IgD-negative memory B cell (primary cell): ENCODE measurements around the gene KIDINS220. TPM values are rescaled to one million over a fixed set of nuclear protein-coding genes. Genes with fewer than 3 reads are reported as not detected.

Experiments used
- H3K27ac Mint-ChIP-seq, 3 donors: one replicate each; pipeline ENCODE4 v1.8.0; 2020 to 2022; ENCODE audit warnings: mild to moderate bottlenecking in 3 of 3, mixed read lengths in 3 of 3, moderate library complexity in 1 of 3
- H3K27me3 Mint-ChIP-seq: one replicate; pipeline ENCODE4 v1.8.0; 2021; ENCODE audit warnings: mixed read lengths
- H3K36me3 Mint-ChIP-seq: one replicate; pipeline ENCODE4 v1.8.0; 2020; ENCODE audit warnings: mild to moderate bottlenecking, mixed read lengths
- H3K4me1 Mint-ChIP-seq, 3 donors: one replicate each; pipeline ENCODE4 v1.8.0; 2020 to 2022; ENCODE audit warnings: mixed read lengths in 3 of 3, mild to moderate bottlenecking in 1 of 3
- H3K4me3 Mint-ChIP-seq, 4 donors: one replicate each; pipeline ENCODE4 v1.8.0; 2020 to 2022; ENCODE audit warnings: mild to moderate bottlenecking in 4 of 4, mixed read lengths in 4 of 4, moderate library complexity in 3 of 4
- H3K9me3 Mint-ChIP-seq, 3 donors: one replicate each; pipeline ENCODE4 v1.8.0; 2020 to 2021; ENCODE audit warnings: mixed read lengths in 3 of 3, mild to moderate bottlenecking in 1 of 3
- polyA plus RNA-seq: library from polyadenylated mRNA; unstranded; fragments of 300-500 nt; fragmentation: Illumina TruSeq; gene quantifications from one replicate; pipeline ENCODE4 v1.2.3, GENCODE V29; 2021

KIDINS220 gene
- polyA plus RNA-seq, 1 donor from 2014 or later, result 17.6 TPM

DNA sequence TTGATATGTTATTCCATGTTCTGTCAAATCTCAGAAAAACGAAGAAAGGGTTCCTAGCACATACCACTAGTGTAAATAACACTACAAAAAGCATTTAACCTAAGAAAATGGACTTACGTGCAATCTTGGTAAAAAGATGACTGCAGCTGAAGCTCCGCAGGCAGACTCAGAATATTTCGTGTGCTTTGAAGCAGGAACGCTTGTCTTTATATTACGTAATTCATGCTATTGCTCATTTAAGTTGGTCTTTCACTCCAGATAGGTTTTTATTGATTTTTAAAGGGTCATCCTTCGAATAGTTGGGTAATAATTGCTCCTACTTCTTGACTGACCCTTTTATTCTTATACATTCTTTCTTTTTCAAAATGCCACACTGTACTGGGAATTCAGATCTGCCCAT is 111.6 kb downstream of the KIDINS220 start:
- Mint-ChIP-seq H3K4me3 (no peak overlapping the region), H3K4me1 (no peaks in the 10 kb centered on the region), H3K27ac (no peak overlapping the region), H3K9me3 (no peaks in the 10 kb centered on the region), H3K27me3 (no peaks in the 10 kb centered on the region), H3K36me3 (peaks cover 12% of the 10 kb centered on the region)

DNA sequence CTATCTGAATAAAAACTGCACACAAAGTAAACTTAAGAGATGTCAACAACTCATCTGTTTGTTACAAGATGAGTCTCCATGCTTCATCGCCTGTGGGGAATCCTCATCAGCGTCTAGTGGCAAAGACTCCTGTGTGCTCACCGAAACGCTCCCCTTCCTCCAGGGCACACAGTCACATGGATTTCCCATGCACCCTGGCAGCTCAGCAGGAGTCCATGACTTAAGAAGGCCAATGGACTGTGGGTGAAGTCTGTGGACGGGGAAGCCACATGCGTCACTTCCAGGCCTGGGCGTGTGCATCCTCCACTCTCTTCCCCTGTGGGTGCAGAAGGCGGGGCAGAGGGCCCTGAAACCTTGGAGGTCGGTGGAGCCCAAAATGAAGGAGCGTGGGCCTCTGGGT is 114.4 kb downstream of the KIDINS220 start:
- H3K27me3 Mint-ChIP-seq, result no peaks in the 10 kb centered on the region
- H3K4me3 Mint-ChIP-seq, result no peak overlapping the region
- no peaks in the 10 kb centered on the region for H3K36me3 Mint-ChIP-seq
- no peak overlapping the region for H3K27ac Mint-ChIP-seq
- H3K9me3 Mint-ChIP-seq, result no peaks in the 10 kb centered on the region
- no peaks in the 10 kb centered on the region for H3K4me1 Mint-ChIP-seq

DNA sequence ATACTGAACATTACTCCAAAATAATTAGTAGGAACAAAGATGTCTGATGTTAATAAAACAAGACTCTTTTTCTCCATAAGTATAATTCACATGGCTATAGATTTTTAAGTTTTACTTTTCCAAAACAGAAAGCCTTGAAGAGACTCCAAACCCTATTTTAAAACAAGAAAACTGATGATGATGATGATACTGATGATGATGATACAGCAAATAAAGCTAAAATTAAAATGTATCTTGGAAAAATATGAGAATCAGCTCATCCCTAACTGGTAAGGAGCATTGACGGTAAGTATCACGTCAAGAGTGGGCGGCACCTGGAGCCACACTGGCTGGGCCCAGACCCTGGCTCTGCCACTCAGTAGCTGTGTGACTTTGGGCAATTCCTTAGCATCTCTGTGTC is 116.0 kb downstream of the KIDINS220 start:
- H3K4me3 Mint-ChIP-seq, result no peak overlapping the region
- no peaks in the 10 kb centered on the region for H3K27me3 Mint-ChIP-seq
- H3K36me3 Mint-ChIP-seq, result no peaks in the 10 kb centered on the region
- H3K9me3 Mint-ChIP-seq, result peaks cover 0 to 2% (median 0%) of the 10 kb centered on the region in 3 donors
- no peaks in the 10 kb centered on the region for H3K4me1 Mint-ChIP-seq
- no peak overlapping the region for H3K27ac Mint-ChIP-seq

DNA sequence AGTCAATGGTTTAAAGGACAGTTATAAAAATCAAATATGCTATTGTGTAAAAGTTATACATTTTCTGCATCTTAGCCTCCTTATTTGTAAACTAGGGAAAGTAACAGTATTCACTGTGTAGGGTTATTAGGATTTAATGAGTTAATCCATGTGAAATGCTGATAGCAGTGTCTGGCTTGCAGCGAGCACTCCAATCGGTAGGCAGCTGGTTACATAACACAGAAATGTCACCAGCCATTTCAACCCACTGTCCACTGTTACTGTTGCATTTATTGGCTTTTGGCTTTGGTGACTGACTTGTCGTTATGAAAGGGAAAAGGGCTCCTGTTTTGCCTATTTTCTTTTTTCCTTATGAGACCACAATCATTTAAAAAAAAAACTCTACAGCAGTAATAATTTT is 116.7 kb downstream of the KIDINS220 start:
- Mint-ChIP-seq H3K4me1 (no peaks in the 10 kb centered on the region), H3K27ac (no peak overlapping the region), H3K4me3 (no peak overlapping the region), H3K36me3 (peaks cover 2% of the 10 kb centered on the region), H3K9me3 (peaks cover under 1 to 6% (median 2%) of the 10 kb centered on the region in 3 donors), H3K27me3 (no peaks in the 10 kb centered on the region)

DNA sequence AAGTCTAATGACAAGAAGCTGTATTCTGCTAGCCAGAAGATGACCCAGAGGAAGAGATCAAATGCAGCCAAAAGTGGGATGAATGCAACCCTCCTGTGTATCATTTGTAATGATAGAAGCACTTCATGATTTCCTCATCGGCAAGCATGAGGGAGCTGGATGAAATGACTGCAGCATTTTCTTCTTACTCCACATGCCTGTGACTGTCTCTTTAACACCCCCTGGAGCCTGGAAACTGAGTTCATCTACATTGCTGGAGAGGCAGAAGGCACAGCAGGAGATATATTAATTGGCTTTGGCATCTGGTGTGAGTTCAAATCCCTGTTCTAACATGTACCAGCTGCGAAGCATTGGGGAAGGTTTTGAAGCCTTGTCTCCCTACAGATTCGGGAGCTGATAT is 117.9 kb downstream of the KIDINS220 start:
- H3K9me3 Mint-ChIP-seq, result peaks cover 3 to 8% (median 4%) of the 10 kb centered on the region in 3 donors
- peaks cover 2% of the 10 kb centered on the region for H3K36me3 Mint-ChIP-seq
- H3K4me1 Mint-ChIP-seq, result no peaks in the 10 kb centered on the region
- H3K4me3 Mint-ChIP-seq, result no peak overlapping the region
- H3K27ac Mint-ChIP-seq, result no peak overlapping the region
- H3K27me3 Mint-ChIP-seq, result no peaks in the 10 kb centered on the region

DNA sequence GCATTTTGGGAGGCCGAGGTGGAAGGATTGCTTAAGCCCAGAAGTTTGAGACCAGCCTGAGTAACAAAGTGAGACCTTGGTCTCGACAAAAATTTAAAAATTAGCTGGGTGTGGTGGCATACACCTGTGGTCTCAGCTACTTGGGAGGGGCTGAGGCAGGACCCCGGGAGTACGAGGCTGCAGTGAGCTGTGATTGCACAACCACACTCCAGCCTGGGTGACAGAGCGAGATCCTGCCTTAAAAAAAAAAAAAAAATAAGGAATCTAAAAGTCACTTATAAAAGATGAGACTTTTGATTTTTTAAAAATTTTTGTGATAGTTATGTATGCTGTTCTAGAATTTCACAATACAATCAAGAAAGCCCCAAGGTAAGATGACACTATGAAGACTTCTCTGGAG is 122.4 kb downstream of the KIDINS220 start:
- Mint-ChIP-seq H3K9me3 (peaks cover 4 to 8% (median 4%) of the 10 kb centered on the region in 3 donors), H3K27me3 (peaks cover 13% of the 10 kb centered on the region), H3K27ac (no peak overlapping the region), H3K4me3 (no peak overlapping the region), H3K4me1 (no peaks in the 10 kb centered on the region), H3K36me3 (peaks cover 2% of the 10 kb centered on the region)

DNA sequence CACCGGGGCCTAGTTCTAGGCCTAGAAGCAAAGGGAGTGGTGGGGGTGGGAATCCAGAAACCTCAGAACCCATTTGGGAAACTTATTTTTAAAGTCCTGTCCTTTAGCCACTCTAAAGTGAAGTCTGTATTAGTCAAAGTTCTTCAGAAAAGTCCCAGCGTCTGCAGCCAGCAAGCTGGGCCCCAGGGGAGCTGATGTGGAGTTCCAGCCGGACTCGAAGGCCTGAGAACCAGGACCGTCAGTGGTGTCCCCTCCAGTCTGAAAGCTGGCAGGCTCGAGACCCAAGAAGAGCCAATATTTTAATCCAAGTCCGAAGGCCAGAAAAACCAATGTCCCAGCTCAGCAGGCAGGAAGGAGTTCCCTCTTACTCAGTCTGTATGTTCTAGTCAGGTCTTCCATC is 123.1 kb downstream of the KIDINS220 start:
- no peak overlapping the region for H3K27ac Mint-ChIP-seq
- no peaks in the 10 kb centered on the region for H3K4me1 Mint-ChIP-seq

DNA sequence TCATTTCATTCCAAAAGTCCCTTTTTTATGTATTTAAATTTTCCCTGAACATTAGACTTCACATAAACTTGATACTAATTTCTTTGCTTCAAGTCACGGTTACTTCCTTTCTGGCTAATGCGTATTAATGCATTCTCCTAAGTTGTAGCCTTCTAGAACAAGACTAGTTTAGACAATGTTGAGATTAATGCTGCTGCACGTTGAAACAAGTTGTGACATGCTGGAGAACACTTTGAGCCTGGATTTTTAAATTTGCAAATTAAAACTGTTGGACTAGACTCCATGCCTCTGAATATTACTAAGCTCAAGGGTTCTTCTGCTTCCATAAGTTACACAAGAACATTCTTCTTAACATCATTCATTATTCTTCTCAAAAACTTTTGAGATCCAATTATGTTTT is 126.5 kb downstream of the KIDINS220 start:
- Mint-ChIP-seq H3K9me3 (peaks cover 3 to 10% (median 4%) of the 10 kb centered on the region in 3 donors), H3K4me1 (no peaks in the 10 kb centered on the region), H3K27me3 (peaks cover 13% of the 10 kb centered on the region), H3K36me3 (no peaks in the 10 kb centered on the region), H3K4me3 (no peak overlapping the region), H3K27ac (no peak overlapping the region)

More for the DNA sequence above, 123.1 kb downstream of the KIDINS220 start:
- no peak overlapping the region for H3K4me3 Mint-ChIP-seq
- peaks cover 4 to 8% (median 4%) of the 10 kb centered on the region in 3 donors for H3K9me3 Mint-ChIP-seq
- peaks cover 13% of the 10 kb centered on the region for H3K27me3 Mint-ChIP-seq
- H3K36me3 Mint-ChIP-seq, result peaks cover 2% of the 10 kb centered on the region

DNA sequence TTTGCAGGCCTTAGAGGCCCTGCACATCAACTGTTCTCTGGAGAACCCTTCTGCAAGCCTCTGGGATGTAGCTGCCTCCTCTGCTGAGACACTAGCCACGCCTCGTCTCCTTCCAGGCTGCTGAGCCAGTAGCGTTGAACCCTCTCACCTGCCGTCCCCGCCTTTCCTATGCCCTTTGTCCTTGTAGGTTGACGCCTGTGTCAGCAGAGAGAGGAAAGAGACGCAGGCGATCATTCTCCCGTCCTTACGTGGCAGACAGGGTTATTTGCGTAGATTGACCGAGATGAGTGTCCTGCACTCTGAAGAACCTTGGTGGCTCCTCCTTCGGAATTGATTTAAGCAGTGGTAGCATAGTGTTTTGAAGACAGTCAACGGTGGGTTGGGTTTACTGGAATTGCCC is 127.8 kb downstream of the KIDINS220 start:
- peaks cover 2 to 5% (median 2%) of the 10 kb centered on the region in 3 donors for H3K9me3 Mint-ChIP-seq
- H3K4me3 Mint-ChIP-seq, result peak overlapping the region in 1 of 4 donors; percentile 23
- H3K27me3 Mint-ChIP-seq, result peaks cover 13% of the 10 kb centered on the region
- no peak overlapping the region for H3K27ac Mint-ChIP-seq
- H3K4me1 Mint-ChIP-seq, result no peaks in the 10 kb centered on the region
- H3K36me3 Mint-ChIP-seq, result no peaks in the 10 kb centered on the region

DNA sequence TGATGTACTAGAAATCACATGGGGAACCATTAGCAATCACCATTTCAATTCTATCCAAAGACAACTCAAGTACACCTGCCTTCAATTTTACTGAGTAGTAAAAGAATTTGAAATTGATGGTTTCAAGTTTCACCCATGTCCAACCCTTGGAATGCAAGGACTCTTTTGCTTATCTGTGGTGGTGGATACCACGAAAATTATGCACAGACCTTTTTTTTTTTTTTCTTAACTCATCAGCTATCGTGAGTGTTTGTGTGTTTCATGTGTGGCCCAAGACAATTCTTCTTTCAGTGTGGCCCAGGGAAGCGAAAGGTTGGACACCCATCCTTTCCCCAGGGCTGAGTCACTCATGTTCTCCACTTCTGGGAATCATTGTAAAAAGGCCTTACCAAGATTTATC is 132.5 kb downstream of the KIDINS220 start:
- Mint-ChIP-seq H3K9me3 (peaks cover 0 to 5% (median 0%) of the 10 kb centered on the region in 3 donors), H3K27me3 (peaks cover 3% of the 10 kb centered on the region), H3K4me1 (no peaks in the 10 kb centered on the region), H3K4me3 (no peak overlapping the region), H3K27ac (no peak overlapping the region), H3K36me3 (no peaks in the 10 kb centered on the region)

DNA sequence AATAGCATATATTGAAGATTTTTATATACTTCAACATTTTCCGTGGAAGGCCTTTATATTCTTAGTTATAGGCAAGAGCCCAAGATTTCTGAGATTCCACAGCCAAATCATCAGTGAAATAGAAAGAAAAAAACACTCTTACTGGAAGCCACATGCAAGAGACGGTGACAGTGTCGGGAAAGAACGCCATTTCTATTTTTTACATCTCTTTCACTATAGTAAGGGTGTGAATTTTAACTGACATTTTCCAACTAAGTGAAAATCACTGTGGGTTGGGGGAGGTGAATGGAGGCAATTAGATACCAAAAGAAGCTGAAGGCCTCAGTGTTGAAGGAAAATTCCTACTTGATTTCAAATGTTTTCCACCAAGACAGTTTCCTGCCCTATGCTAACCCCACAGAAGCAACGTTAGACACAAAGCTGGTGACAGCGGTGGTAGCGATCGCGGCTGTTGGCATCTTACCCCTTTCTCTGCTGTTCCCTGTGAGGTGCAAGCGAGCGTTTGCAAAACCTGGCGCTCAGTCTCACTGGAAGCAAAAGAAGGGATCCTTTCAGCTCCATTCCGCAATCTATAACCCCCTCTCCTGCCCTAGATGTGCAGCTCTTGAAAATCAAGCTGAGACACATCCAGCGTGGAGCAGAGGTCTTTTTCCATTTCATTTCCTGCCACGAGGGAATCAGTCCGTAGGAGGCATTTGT is 135.6 kb downstream of the KIDINS220 start:
- Mint-ChIP-seq H3K9me3 (no peaks in the 10 kb centered on the region), H3K4me3 (no peak overlapping the region), H3K27ac (no peak overlapping the region), H3K4me1 (no peaks in the 10 kb centered on the region), H3K36me3 (no peaks in the 10 kb centered on the region), H3K27me3 (peaks cover 3% of the 10 kb centered on the region)

DNA sequence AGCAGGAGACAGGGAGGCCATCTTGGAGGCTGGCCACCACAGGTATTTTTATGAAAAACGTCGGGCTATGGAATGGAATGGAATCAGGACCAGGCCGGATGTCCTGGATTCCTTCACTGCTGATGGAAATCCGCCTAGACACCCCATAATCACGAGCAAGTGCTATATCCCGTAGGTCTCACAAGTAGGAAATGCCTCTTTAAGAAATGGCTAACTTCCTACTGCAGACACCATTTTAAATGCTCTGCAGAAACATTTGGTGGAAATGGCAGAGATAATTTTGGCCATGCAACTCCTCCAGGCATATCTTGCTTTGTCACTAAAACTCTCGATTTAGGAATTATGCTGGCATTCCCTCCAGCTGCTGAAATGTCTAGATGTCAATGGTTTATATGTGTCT is 137.6 kb downstream of the KIDINS220 start:
- H3K9me3 Mint-ChIP-seq, result no peaks in the 10 kb centered on the region
- no peaks in the 10 kb centered on the region for H3K4me1 Mint-ChIP-seq
- peaks cover 3% of the 10 kb centered on the region for H3K27me3 Mint-ChIP-seq
- no peaks in the 10 kb centered on the region for H3K36me3 Mint-ChIP-seq
- H3K4me3 Mint-ChIP-seq, result no peak overlapping the region
- H3K27ac Mint-ChIP-seq, result no peak overlapping the region

DNA sequence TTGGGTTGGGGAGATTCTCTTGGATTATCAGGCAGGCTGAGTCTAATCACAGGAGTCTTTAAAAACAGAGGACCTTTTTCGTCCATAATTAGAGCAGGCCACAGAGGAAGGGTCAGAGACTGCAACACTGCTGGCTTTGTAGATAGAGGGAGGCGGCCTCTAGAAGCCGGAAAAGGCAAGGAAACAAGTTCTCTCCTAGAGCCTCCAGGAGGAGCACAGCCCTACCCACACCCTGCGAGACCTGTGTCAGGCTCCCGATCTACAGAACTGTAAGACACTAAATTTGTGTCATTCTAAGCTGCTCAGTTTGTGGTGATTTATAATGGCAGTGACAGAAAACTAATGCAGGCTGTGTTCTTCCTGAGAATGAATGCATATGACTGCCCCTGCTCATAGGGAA is 140.2 kb downstream of the KIDINS220 start:
- no peaks in the 10 kb centered on the region for H3K36me3 Mint-ChIP-seq
- H3K27me3 Mint-ChIP-seq, result peaks cover 8% of the 10 kb centered on the region
- no peak overlapping the region for H3K27ac Mint-ChIP-seq
- no peak overlapping the region for H3K4me3 Mint-ChIP-seq
- peaks cover 0 to 1% (median 0%) of the 10 kb centered on the region in 3 donors for H3K9me3 Mint-ChIP-seq
- H3K4me1 Mint-ChIP-seq, result no peaks in the 10 kb centered on the region

DNA sequence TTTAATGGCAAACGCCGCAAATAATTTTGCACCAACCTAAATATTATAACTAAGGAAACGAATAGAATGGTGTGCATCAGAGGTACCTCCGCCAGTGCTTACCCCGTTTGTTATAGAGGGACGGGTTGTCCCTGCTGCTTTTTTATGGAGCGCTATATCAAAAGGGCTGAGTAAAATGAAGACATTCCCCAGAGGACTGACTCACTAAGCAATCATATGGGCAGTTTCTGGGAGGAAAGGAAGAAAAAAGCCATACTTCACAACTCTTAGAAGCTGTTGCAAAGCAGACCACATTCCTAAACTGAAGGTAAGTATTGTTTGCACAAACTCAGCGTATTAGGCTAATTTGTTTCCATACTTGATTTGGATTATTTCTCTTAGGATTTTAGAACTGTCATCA is 142.7 kb downstream of the KIDINS220 start:
- Mint-ChIP-seq H3K9me3 (peaks cover 0 to 5% (median 0%) of the 10 kb centered on the region in 3 donors), H3K4me1 (no peaks in the 10 kb centered on the region), H3K27ac (no peak overlapping the region), H3K4me3 (no peak overlapping the region), H3K27me3 (peaks cover 19% of the 10 kb centered on the region), H3K36me3 (no peaks in the 10 kb centered on the region)

DNA sequence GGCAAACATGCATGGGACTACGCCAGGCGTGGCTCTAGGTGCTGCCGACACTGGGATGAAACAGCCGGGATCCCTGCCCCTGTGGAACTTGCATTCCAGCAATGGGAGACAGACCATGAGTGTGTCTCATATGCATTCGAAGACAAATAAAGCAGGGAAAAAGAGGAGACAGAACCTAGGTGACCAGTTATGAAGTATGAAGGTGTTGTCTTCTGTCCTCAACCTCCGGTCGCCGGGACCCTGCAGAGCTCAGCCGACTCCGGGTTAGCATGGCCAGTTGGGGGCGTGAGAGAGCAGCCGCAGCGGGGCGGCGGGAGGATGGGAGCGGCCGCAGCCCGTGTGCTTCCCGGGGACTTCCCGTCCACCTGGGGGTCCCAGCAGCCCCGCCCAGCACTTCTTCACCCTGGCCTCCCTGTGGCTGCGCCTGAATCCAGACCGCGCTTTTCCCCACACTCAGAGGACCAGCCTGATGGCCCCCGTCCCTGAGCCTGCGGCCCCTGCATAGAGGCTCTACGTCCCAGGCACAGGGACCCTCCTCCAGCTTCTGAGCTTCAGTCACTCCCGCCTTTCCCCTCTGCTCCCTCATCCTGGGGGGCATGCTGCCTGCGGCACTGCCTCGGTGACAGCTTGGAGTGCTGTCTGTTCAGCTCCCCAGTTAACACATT is 144.1 kb downstream of the KIDINS220 start:
- Mint-ChIP-seq H3K4me3 (no peak overlapping the region), H3K4me1 (no peaks in the 10 kb centered on the region), H3K27ac (no peak overlapping the region), H3K9me3 (peaks cover 0 to 5% (median 0%) of the 10 kb centered on the region in 3 donors), H3K27me3 (peaks cover 22% of the 10 kb centered on the region), H3K36me3 (no peaks in the 10 kb centered on the region)

DNA sequence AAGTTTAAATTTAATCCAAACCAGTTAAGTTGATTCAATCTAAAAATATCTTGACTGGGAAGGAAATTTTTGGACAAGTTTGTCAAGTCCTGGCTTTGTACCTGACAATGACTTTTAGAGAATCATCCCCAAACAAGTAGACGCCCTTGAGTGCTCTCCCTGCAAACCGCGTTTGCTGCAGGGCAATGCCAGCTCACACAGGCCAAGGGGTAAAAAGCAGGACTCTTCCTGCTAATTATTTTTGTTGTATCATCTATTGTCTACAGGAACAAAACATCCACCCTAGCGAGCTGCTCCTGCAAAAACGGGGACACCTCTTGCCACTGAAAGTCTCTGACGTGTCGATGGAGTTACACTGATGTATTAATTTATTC is 144.6 kb downstream of the KIDINS220 start:
- Mint-ChIP-seq H3K4me1 (no peaks in the 10 kb centered on the region), H3K9me3 (peaks cover 0 to 5% (median 0%) of the 10 kb centered on the region in 3 donors), H3K27me3 (peaks cover 22% of the 10 kb centered on the region), H3K4me3 (no peak overlapping the region), H3K27ac (no peak overlapping the region), H3K36me3 (no peaks in the 10 kb centered on the region)
